Dendritic cell treated with granulocyte-macrophage colony-stimulating factor and Interleukin-4, amounts not matched to agents 40 ng/mL and 50 ng/mL, for 4 days (primary cell): Measurements from ENCODE around the gene CYBA.

Experiments used
- H3K27ac Mint-ChIP-seq: one replicate; pipeline ENCODE4 v1.8.0; 2022; ENCODE audit warnings: mild to moderate bottlenecking, mixed read lengths
- H3K27me3 Mint-ChIP-seq: one replicate; pipeline ENCODE4 v1.8.0; 2022; ENCODE audit warnings: mild to moderate bottlenecking, mixed read lengths
- H3K36me3 Mint-ChIP-seq: one replicate; pipeline ENCODE4 v1.8.0; 2022; ENCODE audit warnings: low read depth, mixed read lengths
- H3K4me1 Mint-ChIP-seq: one replicate; pipeline ENCODE4 v1.8.0; 2022; ENCODE audit warnings: low read depth, mixed read lengths
- H3K4me3 Mint-ChIP-seq: one replicate; pipeline ENCODE4 v1.8.0; 2022; ENCODE audit warnings: mild to moderate bottlenecking, moderate library complexity, mixed read lengths
- H3K9me3 Mint-ChIP-seq: one replicate; pipeline ENCODE4 v1.8.0; 2022; ENCODE audit warnings: mixed read lengths
- intact Hi-C: fragments of 100-400 bp; cut with micrococcal nuclease; formaldehyde crosslinking; loops from one replicate; pipeline ENCODE4 v1.15.0; 2022

The CYBA gene

GRCh38 chr16:88650749-88651275 lies at the start of gene CYBA:
TSS of gene CYBA (minus strand) at chr16:88651053. CDS start at chr16:88651013, 40 bp downstream.
- peaks cover 100% of the 10 kb centered on the region for H3K36me3 Mint-ChIP-seq
- peaks cover 57% of the 10 kb centered on the region for H3K4me1 Mint-ChIP-seq
- intact Hi-C loops, result loop anchor here (2.0 to 5.0 kb wide), 2 partner anchors 36 to 56 kb away; partner anchors contain the start of genes CTU2, RNF166 and SNAI3
- H3K9me3 Mint-ChIP-seq, result no peaks in the 10 kb centered on the region
- peak within 1 kb of the TSS; percentile 92 for H3K27ac Mint-ChIP-seq
- H3K4me3 Mint-ChIP-seq, result peak within 1 kb of the TSS; percentile 94
- no peaks in the 10 kb centered on the region for H3K27me3 Mint-ChIP-seq

GRCh38 chr16:88700322-88700635 lies 49.4 kb upstream of the CYBA start:
- Mint-ChIP-seq H3K4me1 (peaks cover 85% of the 10 kb centered on the region), H3K27ac (peak overlapping the region; percentile 89), H3K4me3 (peak overlapping the region; percentile 93), H3K9me3 (no peaks in the 10 kb centered on the region), H3K27me3 (no peaks in the 10 kb centered on the region), H3K36me3 (peaks cover 86% of the 10 kb centered on the region)
- intact Hi-C loops, result loop anchor here (2.0 to 10.0 kb wide), 2 partner anchors 13 to 105 kb away; partner anchors contain the start of gene SNAI3

- Mint-ChIP-seq H3K27ac (peak overlapping the region; percentile 89), H3K4me3 (peak overlapping the region; percentile 93), H3K4me1 (peaks cover 88% of the 10 kb centered on the region), H3K27me3 (peaks cover 1% of the 10 kb centered on the region), H3K36me3 (peaks cover 92% of the 10 kb centered on the region), H3K9me3 (no peaks in the 10 kb centered on the region)
- intact Hi-C loops, result no loop called here
Observed at GRCh38 chr16:88699180-88699579, 48.3 kb upstream of the CYBA start.

GRCh38 chr16:88698646-88699045 lies 47.8 kb upstream of the CYBA start:
- no peak overlapping the region for H3K27ac Mint-ChIP-seq
- H3K9me3 Mint-ChIP-seq, result no peaks in the 10 kb centered on the region
- H3K4me3 Mint-ChIP-seq, result no peak overlapping the region
- intact Hi-C loops, result no loop called here
- peaks cover 1% of the 10 kb centered on the region for H3K27me3 Mint-ChIP-seq
- peaks cover 95% of the 10 kb centered on the region for H3K36me3 Mint-ChIP-seq
- H3K4me1 Mint-ChIP-seq, result peaks cover 88% of the 10 kb centered on the region

- peaks cover 85% of the 10 kb centered on the region for H3K4me1 Mint-ChIP-seq
- peaks cover 91% of the 10 kb centered on the region for H3K36me3 Mint-ChIP-seq
Observed at GRCh38 chr16:88697831-88698615, 47.2 kb upstream of the CYBA start.

GRCh38 chr16:88697116-88697830 lies 46.4 kb upstream of the CYBA start:
- H3K27me3 Mint-ChIP-seq, result peaks cover 1% of the 10 kb centered on the region
- H3K4me1 Mint-ChIP-seq, result peaks cover 85% of the 10 kb centered on the region
- peaks cover 84% of the 10 kb centered on the region for H3K36me3 Mint-ChIP-seq
- intact Hi-C loops, result no loop called here
- no peaks in the 10 kb centered on the region for H3K9me3 Mint-ChIP-seq
- peak overlapping the region; percentile 42 for H3K27ac Mint-ChIP-seq
- no peak overlapping the region for H3K4me3 Mint-ChIP-seq

More at GRCh38 chr16:88697831-88698615, 47.2 kb upstream of the CYBA start:
- H3K27ac Mint-ChIP-seq, result peak overlapping the region; percentile 42
- intact Hi-C loops, result no loop called here
- no peaks in the 10 kb centered on the region for H3K9me3 Mint-ChIP-seq
- no peak overlapping the region for H3K4me3 Mint-ChIP-seq
- peaks cover 1% of the 10 kb centered on the region for H3K27me3 Mint-ChIP-seq

GRCh38 chr16:88696441-88696840 lies 45.6 kb upstream of the CYBA start:
- Mint-ChIP-seq H3K36me3 (peaks cover 75% of the 10 kb centered on the region), H3K4me3 (no peak overlapping the region), H3K27me3 (peaks cover 1% of the 10 kb centered on the region), H3K27ac (no peak overlapping the region), H3K4me1 (peaks cover 85% of the 10 kb centered on the region), H3K9me3 (no peaks in the 10 kb centered on the region)
- intact Hi-C loops, result no loop called here

GRCh38 chr16:88695753-88696152 lies 44.9 kb upstream of the CYBA start:
- H3K36me3 Mint-ChIP-seq, result peaks cover 68% of the 10 kb centered on the region
- peaks cover 1% of the 10 kb centered on the region for H3K27me3 Mint-ChIP-seq
- no peaks in the 10 kb centered on the region for H3K9me3 Mint-ChIP-seq
- peaks cover 85% of the 10 kb centered on the region for H3K4me1 Mint-ChIP-seq
- intact Hi-C loops, result no loop called here
- H3K27ac Mint-ChIP-seq, result peak overlapping the region; percentile 69
- no peak overlapping the region for H3K4me3 Mint-ChIP-seq

GRCh38 chr16:88695218-88695617 lies 44.4 kb upstream of the CYBA start:
- Mint-ChIP-seq H3K36me3 (peaks cover 63% of the 10 kb centered on the region), H3K4me3 (no peak overlapping the region), H3K4me1 (peaks cover 85% of the 10 kb centered on the region), H3K27ac (peak overlapping the region; percentile 69), H3K9me3 (no peaks in the 10 kb centered on the region), H3K27me3 (peaks cover 1% of the 10 kb centered on the region)
- intact Hi-C loops, result no loop called here

- peaks cover 55% of the 10 kb centered on the region for H3K36me3 Mint-ChIP-seq
- H3K27ac Mint-ChIP-seq, result peak overlapping the region; percentile 69
- no peak overlapping the region for H3K4me3 Mint-ChIP-seq
- no peaks in the 10 kb centered on the region for H3K9me3 Mint-ChIP-seq
- intact Hi-C loops, result no loop called here
- peaks cover 1% of the 10 kb centered on the region for H3K27me3 Mint-ChIP-seq
- peaks cover 85% of the 10 kb centered on the region for H3K4me1 Mint-ChIP-seq
Observed at GRCh38 chr16:88694221-88695087, 43.6 kb upstream of the CYBA start.

- Mint-ChIP-seq H3K9me3 (no peaks in the 10 kb centered on the region), H3K36me3 (peaks cover 47% of the 10 kb centered on the region), H3K27ac (peak overlapping the region; percentile 69), H3K4me1 (peaks cover 87% of the 10 kb centered on the region), H3K27me3 (peaks cover 7% of the 10 kb centered on the region), H3K4me3 (no peak overlapping the region)
- intact Hi-C loops, result no loop called here
Observed at GRCh38 chr16:88693420-88694177, 42.7 kb upstream of the CYBA start.

GRCh38 chr16:88692861-88693260 lies 42.0 kb upstream of the CYBA start:
- Mint-ChIP-seq H3K4me1 (peaks cover 89% of the 10 kb centered on the region), H3K36me3 (peaks cover 39% of the 10 kb centered on the region), H3K27me3 (peaks cover 9% of the 10 kb centered on the region), H3K27ac (peak overlapping the region; percentile 54), H3K9me3 (no peaks in the 10 kb centered on the region), H3K4me3 (no peak overlapping the region)
- intact Hi-C loops, result no loop called here
